OCI-LY3 (cell line): Measurements from ENCODE around the gene ADGRG6.

Experiments used
- H2AFZ ChIP-seq: fragments of 200-600, 300-600 bp; shearing (Covaris generic); 2 replicates; pipeline ENCODE4 v1.6.0; 2014; ENCODE audit warnings: antibody characterized with exemption, low read depth, low read length
- H3K27ac ChIP-seq: fragments of 200-600, 300-600 bp; sonication (generic); 2 replicates; pipeline ENCODE4 v1.5.1; 2014; ENCODE audit warnings: mild to moderate bottlenecking, low read length, moderate library complexity, mixed read lengths
- H3K27me3 ChIP-seq: fragments of 200-600, 300-600 bp; sonication (generic); 2 replicates; pipeline ENCODE4 v1.6.1; 2014; ENCODE audit warnings: low read depth, low read length, mixed read lengths
- H3K36me3 ChIP-seq: fragments of 200-600, 300-600 bp; sonication (generic); replicated peaks from 2 replicates; pipeline ENCODE3; 2014; ENCODE audit warnings: low read depth, low read length, mixed read lengths
- H3K4me1 ChIP-seq: fragments of 300-600, 200-600 bp; sonication (generic); 2 replicates; pipeline ENCODE4 v1.6.1; 2014; ENCODE audit warnings: low read length, mixed read lengths
- H3K4me2 ChIP-seq: fragments of 200-600, 300-600 bp; sonication (generic); 2 replicates; pipeline ENCODE4 v1.6.1; 2014; ENCODE audit warnings: low read length, mixed read lengths
- H3K4me3 ChIP-seq: fragments of 300-600, 200-600 bp; sonication (generic); 2 replicates; pipeline ENCODE4 v1.5.1; 2014; ENCODE audit warnings: antibody characterized with exemption, mild to moderate bottlenecking, low read length, moderate library complexity
- H3K79me2 ChIP-seq: fragments of 300-600, 200-600 bp; shearing (Covaris generic); 2 replicates; pipeline ENCODE4 v1.6.1; 2014; ENCODE audit warnings: mild to moderate bottlenecking, low read length, mixed read lengths
- H3K9ac ChIP-seq: fragments of 300-600, 200-600 bp; shearing (Covaris generic); 2 replicates; pipeline ENCODE4 v1.6.0; 2014; ENCODE audit warnings: mild to moderate bottlenecking, low read length, moderate library complexity
- H3K9me3 ChIP-seq: fragments of 200-600, 300-600 bp; shearing (Covaris generic); 2 replicates; pipeline ENCODE4 v1.6.1; 2014; ENCODE audit warnings: low read length, mixed read lengths; ENCODE audit not compliant: insufficient read depth
- H4K20me1 ChIP-seq: fragments of 200-600, 300-600 bp; sonication (generic); 2 replicates; pipeline ENCODE4 v1.6.1; 2016; ENCODE audit warnings: low read length, mixed read lengths; ENCODE audit not compliant: insufficient read depth
- CTCF ChIP-seq: fragments of 200-600, 300-600 bp; sonication (generic); IDR thresholded peaks from 2 replicates; pipeline ENCODE4 v1.5.1; 2014; ENCODE audit warnings: antibody characterized with exemption, low read length, low read depth
- EZH2phosphoT487 ChIP-seq: fragments of 200-600 bp; shearing (Covaris generic); IDR thresholded peaks from 2 replicates; pipeline ENCODE4 v1.6.1; 2018; ENCODE audit warnings: antibody characterized with exemption, mixed run types, low read depth

Gene ADGRG6

DNA sequence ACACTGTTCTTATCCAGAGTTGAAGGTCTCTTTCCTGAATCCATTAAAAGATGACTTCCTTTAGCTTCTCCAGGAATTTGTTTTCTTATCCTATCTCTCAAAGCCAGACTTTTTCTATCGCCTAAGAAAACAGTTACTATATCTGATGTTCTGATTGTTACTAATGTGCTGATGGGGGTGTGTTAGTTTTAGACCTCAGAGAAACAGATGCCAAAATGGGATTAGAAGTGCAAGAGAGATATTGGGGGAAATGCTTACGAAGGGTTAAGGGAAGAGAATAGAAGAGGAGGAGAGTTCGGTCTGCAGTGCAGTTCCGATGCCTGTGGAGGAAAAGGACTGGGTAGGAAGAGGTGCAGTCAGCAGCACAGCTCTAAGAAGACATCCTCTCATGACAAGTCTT lies 35.7 kb upstream of the ADGRG6 start:
- no peaks in the 10 kb centered on the region for H4K20me1 ChIP-seq
- no peak overlapping the region for H3K27ac ChIP-seq
- no peak overlapping the region for H3K4me3 ChIP-seq
- no peak for TF ChIP-seq CTCF
- no peaks in the 10 kb centered on the region for H3K36me3 ChIP-seq
- H3K9ac ChIP-seq: no peak overlapping the region
- H3K4me1 ChIP-seq: no peaks in the 10 kb centered on the region
- H3K4me2 ChIP-seq: no peak overlapping the region
- H2AFZ ChIP-seq: no peak overlapping the region
- H3K27me3 ChIP-seq: no peaks in the 10 kb centered on the region
- H3K79me2 ChIP-seq: no peaks in the 10 kb centered on the region
- no peaks in the 10 kb centered on the region for H3K9me3 ChIP-seq

- H3K4me1 ChIP-seq: peaks cover 4% of the 10 kb centered on the region; the same call in 1 of the 2 replicates
- TF ChIP-seq CTCF (no peak), EZH2phosphoT487 (no peak)
- H3K9ac ChIP-seq: no peak overlapping the region
- H3K79me2 ChIP-seq: no peaks in the 10 kb centered on the region
- H3K36me3 ChIP-seq: no peaks in the 10 kb centered on the region
- H4K20me1 ChIP-seq: no peaks in the 10 kb centered on the region
- H3K4me2 ChIP-seq: no peak overlapping the region
- H3K27ac ChIP-seq: no peak overlapping the region
- no peak overlapping the region for H2AFZ ChIP-seq
- H3K9me3 ChIP-seq: no peaks in the 10 kb centered on the region
- H3K4me3 ChIP-seq: no peak overlapping the region
- no peaks in the 10 kb centered on the region for H3K27me3 ChIP-seq
These were observed 30.3 kb upstream of the ADGRG6 start for GRCh38 chr6:142271476-142271875.

GRCh38 chr6:142274656-142275055 lies 27.2 kb upstream of the ADGRG6 start:
- Histone ChIP-seq H3K4me2 (no peak overlapping the region), H2AFZ (no peak overlapping the region), H3K36me3 (no peaks in the 10 kb centered on the region), H3K4me3 (no peak overlapping the region), H3K9ac (no peak overlapping the region), H3K27ac (no peak overlapping the region), H3K79me2 (no peaks in the 10 kb centered on the region), H3K9me3 (no peaks in the 10 kb centered on the region), H3K27me3 (no peaks in the 10 kb centered on the region), H3K4me1 (peaks cover 4% of the 10 kb centered on the region; the same call in 1 of the 2 replicates), H4K20me1 (no peaks in the 10 kb centered on the region)
- TF ChIP-seq CTCF (no peak), EZH2phosphoT487 (no peak)

DNA sequence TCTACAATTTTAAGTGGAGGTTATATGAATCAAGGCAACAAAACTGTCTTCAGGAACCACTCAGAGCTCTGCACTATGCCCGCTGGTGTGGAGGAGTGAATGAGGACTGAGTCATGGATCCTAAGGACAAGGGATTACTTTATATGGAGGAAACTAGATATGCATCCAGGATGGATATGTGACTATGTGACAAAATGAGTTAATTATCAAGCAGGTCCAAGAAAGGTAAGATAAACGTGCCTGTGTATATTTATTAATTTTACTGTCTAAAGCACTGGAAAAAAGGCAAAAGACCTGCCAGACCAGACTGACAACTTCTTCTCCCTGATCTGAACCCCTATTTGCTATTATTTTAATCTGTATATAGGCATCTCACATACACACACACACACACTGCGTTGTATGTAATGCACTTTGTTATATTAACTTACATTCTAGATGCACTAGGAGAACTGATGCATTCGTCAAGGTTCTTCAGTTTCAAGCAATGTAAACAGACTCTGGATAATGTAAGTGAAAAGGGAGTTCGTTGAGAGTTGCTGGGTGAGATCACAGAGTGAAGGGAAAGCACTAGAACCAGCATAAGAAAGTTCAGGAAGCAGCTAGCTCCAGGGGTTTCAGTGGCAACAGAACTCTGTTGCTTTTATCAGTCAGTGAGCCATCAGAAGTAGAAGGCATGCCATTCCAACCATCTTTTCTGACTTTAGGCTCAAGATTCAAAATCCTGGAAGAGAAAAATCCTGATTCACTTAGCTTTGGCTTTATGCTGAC lies 26.4 kb upstream of the ADGRG6 start:
- no peak overlapping the region for H3K27ac ChIP-seq
- no peak overlapping the region for H2AFZ ChIP-seq

More for the DNA sequence above, 26.4 kb upstream of the ADGRG6 start:
- peaks cover 4% of the 10 kb centered on the region; the same call in 1 of the 2 replicates for H3K4me1 ChIP-seq
- no peaks in the 10 kb centered on the region for H3K27me3 ChIP-seq
- TF ChIP-seq CTCF (no peak), EZH2phosphoT487 (no peak)
- H3K4me3 ChIP-seq: no peak overlapping the region
- no peak overlapping the region for H3K4me2 ChIP-seq
- H4K20me1 ChIP-seq: no peaks in the 10 kb centered on the region
- no peaks in the 10 kb centered on the region for H3K9me3 ChIP-seq
- H3K36me3 ChIP-seq: no peaks in the 10 kb centered on the region
- H3K79me2 ChIP-seq: no peaks in the 10 kb centered on the region
- H3K9ac ChIP-seq: no peak overlapping the region
